Fibroblast of peridontal ligament (primary cell): ENCODE data around the gene OSBP2.
A peak's percentile ranks its signal among the peaks of the same experiment; 100 is the strongest.

Experiments
- DNase-seq: peaks from one replicate; pipeline ENCODE4 v3.0.0-alpha.2; 2010; ENCODE audit errors: extremely low read depth

The OSBP2 gene

DNA sequence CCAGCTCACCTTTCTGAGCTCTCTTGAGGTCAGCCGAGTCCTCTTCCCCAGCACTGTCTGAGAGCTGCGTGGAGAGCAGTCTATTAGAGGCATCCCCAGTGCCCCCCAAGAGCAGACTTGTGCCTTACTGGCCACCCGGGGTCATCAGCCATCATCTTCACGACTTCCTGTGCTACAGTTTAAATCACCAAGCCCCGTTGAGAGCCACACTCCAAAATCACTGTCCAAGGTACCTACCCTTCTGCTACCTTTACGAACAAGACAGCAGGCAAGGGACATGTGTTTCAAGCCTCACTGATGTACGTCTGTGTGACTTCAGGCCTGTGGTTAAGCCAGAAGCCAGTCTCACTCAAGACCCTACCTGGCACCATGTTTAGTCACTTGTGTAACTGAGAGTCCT is 238.8 kb downstream of the OSBP2 start:
- DNase-seq: no peak

GRCh38 chr22:30934053-30934452 is 239.4 kb downstream of the OSBP2 start:
- no peak for DNase-seq

- no peak for DNase-seq
Measured at GRCh38 chr22:30940685-30941362, 246.2 kb downstream of the OSBP2 start.

GRCh38 chr22:30941363-30941740 is 246.7 kb downstream of the OSBP2 start:
- DNase-seq: no peak

GRCh38 chr22:30943368-30943767 is 248.7 kb downstream of the OSBP2 start:
- no peak for DNase-seq

DNA sequence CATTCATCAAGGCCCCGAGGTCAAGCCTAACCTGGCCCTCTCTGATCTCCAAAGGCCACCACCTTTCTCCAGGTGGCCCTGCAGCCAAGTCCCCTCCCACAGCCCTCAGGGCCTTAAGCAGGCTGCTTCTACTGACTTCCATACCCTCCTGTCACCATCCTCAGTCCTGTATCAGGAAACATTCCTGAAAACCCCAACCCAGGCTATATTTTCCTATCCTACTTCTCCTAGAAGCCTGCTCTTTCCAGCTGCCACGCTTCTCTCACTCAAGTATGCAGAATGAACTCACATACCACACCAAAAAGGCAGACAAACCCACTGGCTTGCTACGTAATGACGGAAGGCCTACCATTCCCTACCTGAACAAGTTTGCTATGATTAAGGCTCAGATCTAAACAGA is 250.3 kb downstream of the OSBP2 start:
- DNase-seq: no peak

DNA sequence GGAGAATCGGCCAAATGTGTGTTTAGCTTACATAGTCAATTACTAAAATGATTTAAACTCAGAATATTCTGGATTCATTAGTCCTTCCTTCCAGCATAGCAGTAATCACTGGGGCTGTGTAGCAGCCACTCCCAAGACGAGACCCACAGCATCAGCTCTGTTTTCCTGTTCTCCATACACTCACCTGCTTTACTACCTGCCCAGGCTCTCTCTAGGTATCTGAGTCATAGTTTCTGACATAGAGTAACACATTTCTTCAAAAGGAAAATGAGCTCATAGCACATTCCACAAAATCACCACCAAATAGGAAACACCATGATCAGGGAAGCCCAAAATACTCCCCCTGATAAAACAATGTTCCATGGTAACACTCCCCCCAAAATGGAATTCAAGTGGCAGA is 251.0 kb downstream of the OSBP2 start:
- no peak for DNase-seq

DNA sequence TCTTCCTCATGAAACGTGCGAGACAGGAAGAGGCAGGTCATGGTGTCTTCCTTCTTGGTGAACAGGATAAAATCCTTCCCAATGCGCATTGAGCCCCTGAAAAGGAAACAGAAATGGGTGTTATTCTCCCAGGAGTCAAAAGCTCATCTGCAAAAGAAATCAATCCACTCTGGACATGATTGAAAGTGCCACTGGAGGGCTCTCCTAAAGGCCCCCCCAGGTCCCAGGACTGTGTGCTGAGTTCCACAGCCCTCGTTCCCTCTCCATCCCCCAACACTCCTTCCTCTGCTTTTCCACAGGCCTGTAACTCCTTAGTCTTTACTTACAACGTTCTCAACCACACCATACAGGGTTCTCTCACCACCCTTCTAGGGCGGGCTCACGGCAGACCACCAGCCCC is 251.7 kb downstream of the OSBP2 start:
- DNase-seq: no peak

GRCh38 chr22:30947173-30947815 is 252.6 kb downstream of the OSBP2 start:
- no peak for DNase-seq

GRCh38 chr22:30947816-30948454 is 253.3 kb downstream of the OSBP2 start:
- peak; percentile 86 for DNase-seq

GRCh38 chr22:30948930-30949342 is 254.3 kb downstream of the OSBP2 start:
- peak; percentile 66 for DNase-seq

DNA sequence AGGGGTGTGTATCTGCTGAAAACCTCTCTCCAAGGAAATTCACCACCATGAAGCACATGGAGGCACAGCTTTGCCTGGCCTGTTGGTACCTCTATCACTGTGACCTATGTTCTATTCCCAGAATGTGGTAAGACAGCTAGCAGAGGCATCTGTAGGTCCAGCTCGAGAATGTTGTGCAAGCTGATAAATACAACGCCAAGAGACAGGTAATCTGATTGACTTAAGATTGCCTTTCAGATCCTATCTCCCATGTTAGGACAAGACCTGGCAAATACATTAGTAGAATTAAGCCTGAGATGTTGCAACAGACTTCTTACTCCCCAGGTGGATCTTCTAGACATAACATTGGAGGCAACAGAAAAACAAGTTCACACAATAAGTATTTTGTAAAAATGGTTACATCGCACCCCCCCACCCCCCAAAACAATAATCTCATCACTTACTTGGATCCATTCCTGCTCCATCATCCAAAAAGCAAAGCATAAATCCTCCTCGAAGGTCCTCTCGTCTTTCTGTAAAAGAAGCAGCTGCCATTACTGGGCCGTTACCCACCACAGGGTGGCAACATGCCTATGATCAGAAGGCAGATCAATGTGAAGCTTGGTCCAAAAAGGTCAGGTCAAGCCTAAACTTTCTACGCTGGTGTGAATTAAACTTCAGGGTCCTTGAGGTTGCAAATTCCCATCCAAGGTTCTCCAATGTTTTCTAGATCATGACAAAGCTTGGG is 255.4 kb downstream of the OSBP2 start:
- DNase-seq: no peak

GRCh38 chr22:30953206-30953605 is 258.5 kb downstream of the OSBP2 start:
- DNase-seq: no peak

DNA sequence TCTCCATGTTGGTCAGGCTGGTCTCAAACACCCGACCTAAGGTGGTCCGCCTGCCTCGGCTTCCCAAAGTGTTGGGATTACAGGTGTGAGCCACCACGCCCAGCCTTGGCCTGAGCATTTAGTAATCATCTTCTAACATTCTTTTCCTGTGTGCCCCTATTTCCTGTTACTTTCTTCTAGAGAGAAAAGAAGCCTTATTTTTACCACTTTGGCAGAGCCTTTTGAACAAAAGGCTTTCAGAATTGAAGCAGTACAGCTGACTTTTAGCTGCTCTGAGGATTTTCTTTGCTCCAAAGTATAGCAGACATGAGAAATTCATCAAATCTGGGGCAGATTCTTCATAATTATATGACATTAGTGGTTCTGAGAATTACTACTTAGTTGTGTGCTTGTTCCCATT is 260.5 kb downstream of the OSBP2 start:
- no peak for DNase-seq
